Neural progenitor cell (in vitro differentiated cells): ENCODE results near the gene LRRC7. TPM values are rescaled to one million over a fixed set of nuclear protein-coding genes. Genes with fewer than 3 reads are reported as not detected.

Experiments used
- DNase-seq: peaks from one replicate; pipeline ENCODE4 v3.0.0-alpha.2; 2016; ENCODE audit warnings: low spot score
- H2AFZ ChIP-seq: fragments of 200-600 bp; sonication (generic); replicated peaks from 2 replicates; pipeline ENCODE4 v1.6.1; 2016; ENCODE audit warnings: antibody characterized with exemption
- H3F3A ChIP-seq: fragments of 200-600 bp; sonication (generic); 2 replicates; pipeline ENCODE4 v1.6.1; 2016; ENCODE audit warnings: antibody characterized with exemption, low read depth
- H3K27ac ChIP-seq: fragments of 200-600 bp; sonication (generic); 2 replicates; pipeline ENCODE4 v1.5.1; 2016; ENCODE audit warnings: mild to moderate bottlenecking
- H3K27me3 ChIP-seq: fragments of 200-600 bp; sonication (generic); 2 replicates; pipeline ENCODE4 v1.6.1; 2016; ENCODE audit warnings: mild to moderate bottlenecking, moderate library complexity
- H3K36me3 ChIP-seq: fragments of 200-600 bp; sonication (generic); 2 replicates; pipeline ENCODE4 v1.5.1; 2016
- H3K4me1 ChIP-seq: fragments of 200-600 bp; sonication (generic); 2 replicates; pipeline ENCODE4 v1.6.1; 2016; ENCODE audit warnings: mixed run types
- H3K4me2 ChIP-seq: fragments of 200-600 bp; sonication (generic); 2 replicates; pipeline ENCODE4 v1.6.1; 2016
- H3K4me3 ChIP-seq: fragments of 200-600 bp; sonication (generic); 2 replicates; pipeline ENCODE4 v1.5.1; 2016
- H3K79me2 ChIP-seq: fragments of 200-600 bp; sonication (generic); 2 replicates; pipeline ENCODE4 v1.6.1; 2016; ENCODE audit warnings: low read depth
- H3K9ac ChIP-seq: fragments of 200-600 bp; sonication (generic); 2 replicates; pipeline ENCODE4 v1.6.1; 2016
- H3K9me3 ChIP-seq: fragments of 200-600 bp; sonication (generic); 2 replicates; pipeline ENCODE4 v1.5.1; 2016; ENCODE audit warnings: low read depth
- H4K20me1 ChIP-seq: fragments of 200-600 bp; sonication (generic); 2 replicates; pipeline ENCODE4 v1.6.1; 2016; ENCODE audit warnings: low read depth
- H3K27ac Mint-ChIP-seq: 3 replicates; pipeline ENCODE4 v1.8.0; 2021; ENCODE audit warnings: mixed read lengths
- H3K27me3 Mint-ChIP-seq: 2 replicates; pipeline ENCODE4 v1.8.0; 2022; ENCODE audit warnings: low read depth, mild to moderate bottlenecking, inconsistent platforms, moderate library complexity, mixed read lengths; ENCODE audit not compliant: insufficient read depth
- H3K36me3 Mint-ChIP-seq: 3 replicates; pipeline ENCODE4 v1.8.0; 2021; ENCODE audit warnings: mixed read lengths
- H3K4me1 Mint-ChIP-seq: 3 replicates; pipeline ENCODE4 v1.8.0; 2021; ENCODE audit warnings: mixed read lengths
- H3K4me3 Mint-ChIP-seq: 3 replicates; pipeline ENCODE4 v1.8.0; 2021; ENCODE audit warnings: mild to moderate bottlenecking, moderate library complexity, mixed read lengths
- H3K9me3 Mint-ChIP-seq: 3 replicates; pipeline ENCODE4 v1.8.0; 2020; ENCODE audit warnings: mixed read lengths
- EZH2 ChIP-seq: fragments of 200-600 bp; sonication (generic); IDR thresholded peaks from 2 replicates; pipeline ENCODE4 v1.6.1; 2017; ENCODE audit warnings: antibody characterized with exemption, mild to moderate bottlenecking, moderate library complexity
- EZH2phosphoT487 ChIP-seq: fragments of 200-600 bp; sonication (generic); IDR thresholded peaks from 2 replicates; pipeline ENCODE4 v1.6.1; 2017; ENCODE audit warnings: antibody characterized with exemption
- total RNA-seq: library from RNA; depleted of rRNA; stranded (reverse); fragments of >200 nt; gene quantifications from 2 replicates; pipeline ENCODE4 v1.2.3, GENCODE V29; 2015; ENCODE audit warnings: low replicate concordance
- TF ChIP-seq, protein P1 (sequence below): fragments of 200-600 bp; sonication (generic); IDR thresholded peaks from 2 replicates; pipeline ENCODE4 v1.5.1; 2017; ENCODE audit warnings: antibody characterized with exemption, mild to moderate bottlenecking

The LRRC7 gene
- total RNA-seq, 1 donor from 2014 or later = not detected

DNA sequence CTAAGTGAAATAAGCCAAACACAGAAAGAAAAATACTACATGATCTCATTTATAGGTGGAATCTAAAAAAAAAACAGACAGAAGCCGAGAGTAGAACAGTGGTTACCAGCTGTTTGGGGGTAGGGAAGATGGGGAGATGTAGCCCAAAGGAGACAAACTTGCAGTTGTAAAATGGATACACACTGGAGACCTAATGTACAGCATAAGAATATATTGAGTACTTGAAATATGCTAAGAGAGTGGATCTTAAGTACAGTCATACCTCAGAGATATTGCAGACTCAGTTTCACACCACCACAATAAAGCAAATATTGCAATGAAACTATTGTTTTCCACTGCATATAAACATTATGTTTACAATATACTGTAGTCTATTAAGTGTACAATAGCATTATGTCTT is 320.9 kb downstream of the LRRC7 start:
- Histone ChIP-seq H3K36me3 (no peaks in the 10 kb centered on the region), H3K9me3 (no peaks in the 10 kb centered on the region), H3K9ac (no peak overlapping the region), H3K79me2 (no peaks in the 10 kb centered on the region), H3K4me2 (no peak overlapping the region), H3K27me3 (no peaks in the 10 kb centered on the region), H3K4me3 (no peak overlapping the region), H3K27ac (no peak overlapping the region), H3K4me1 (no peaks in the 10 kb centered on the region), H4K20me1 (no peaks in the 10 kb centered on the region), H2AFZ (no peak overlapping the region), H3F3A (no peaks in the 10 kb centered on the region)
- DNase-seq = no peak
- Mint-ChIP-seq H3K36me3 (no peaks in the 10 kb centered on the region), H3K9me3 (peaks cover 15% of the 10 kb centered on the region), H3K27me3 (no peaks in the 10 kb centered on the region), H3K27ac (no peak overlapping the region), H3K4me1 (no peaks in the 10 kb centered on the region), H3K4me3 (no peak overlapping the region)
- TF ChIP-seq, protein P1, sequence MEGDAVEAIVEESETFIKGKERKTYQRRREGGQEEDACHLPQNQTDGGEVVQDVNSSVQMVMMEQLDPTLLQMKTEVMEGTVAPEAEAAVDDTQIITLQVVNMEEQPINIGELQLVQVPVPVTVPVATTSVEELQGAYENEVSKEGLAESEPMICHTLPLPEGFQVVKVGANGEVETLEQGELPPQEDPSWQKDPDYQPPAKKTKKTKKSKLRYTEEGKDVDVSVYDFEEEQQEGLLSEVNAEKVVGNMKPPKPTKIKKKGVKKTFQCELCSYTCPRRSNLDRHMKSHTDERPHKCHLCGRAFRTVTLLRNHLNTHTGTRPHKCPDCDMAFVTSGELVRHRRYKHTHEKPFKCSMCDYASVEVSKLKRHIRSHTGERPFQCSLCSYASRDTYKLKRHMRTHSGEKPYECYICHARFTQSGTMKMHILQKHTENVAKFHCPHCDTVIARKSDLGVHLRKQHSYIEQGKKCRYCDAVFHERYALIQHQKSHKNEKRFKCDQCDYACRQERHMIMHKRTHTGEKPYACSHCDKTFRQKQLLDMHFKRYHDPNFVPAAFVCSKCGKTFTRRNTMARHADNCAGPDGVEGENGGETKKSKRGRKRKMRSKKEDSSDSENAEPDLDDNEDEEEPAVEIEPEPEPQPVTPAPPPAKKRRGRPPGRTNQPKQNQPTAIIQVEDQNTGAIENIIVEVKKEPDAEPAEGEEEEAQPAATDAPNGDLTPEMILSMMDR = no peak

DNA sequence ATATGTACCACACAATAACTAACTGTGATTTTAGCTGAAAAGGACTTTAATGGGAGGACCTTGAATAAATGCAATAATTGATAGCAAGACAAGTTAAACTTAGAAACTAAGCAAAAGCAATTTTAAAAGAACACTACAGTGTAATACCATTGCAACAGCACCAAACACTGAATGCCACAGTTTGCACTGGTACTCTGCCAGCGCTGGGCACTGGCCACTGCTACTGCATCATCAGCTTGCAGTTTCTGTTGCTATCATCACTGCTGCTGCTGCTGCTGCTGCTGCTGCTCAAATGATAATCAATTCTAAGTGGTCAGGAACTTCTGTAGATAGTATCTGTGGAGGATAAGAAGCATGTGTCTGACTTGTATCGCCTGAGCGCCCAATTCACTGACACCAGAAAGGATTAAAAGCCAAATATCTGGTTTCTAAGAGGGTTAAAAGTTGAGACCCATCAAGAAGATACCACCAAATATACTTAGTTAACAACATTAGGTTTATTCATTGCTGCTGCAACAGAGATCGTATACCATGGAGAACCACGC is 330.8 kb downstream of the LRRC7 start:
- H4K20me1 ChIP-seq = no peaks in the 10 kb centered on the region
- no peaks in the 10 kb centered on the region for H3F3A ChIP-seq
- no peaks in the 10 kb centered on the region for H3K36me3 ChIP-seq
- no peaks in the 10 kb centered on the region for H3K9me3 Mint-ChIP-seq
- H3K4me1 ChIP-seq = no peaks in the 10 kb centered on the region
- no peaks in the 10 kb centered on the region for H3K4me1 Mint-ChIP-seq
- H2AFZ ChIP-seq = no peak overlapping the region
- no peak overlapping the region for H3K27ac ChIP-seq
- no peak overlapping the region for H3K4me2 ChIP-seq
- H3K4me3 Mint-ChIP-seq = no peak overlapping the region
- H3K79me2 ChIP-seq = no peaks in the 10 kb centered on the region
- no peak overlapping the region for H3K9ac ChIP-seq
- H3K27ac Mint-ChIP-seq = no peak overlapping the region
- H3K4me3 ChIP-seq = no peak overlapping the region
- DNase-seq = no peak
- H3K36me3 Mint-ChIP-seq = no peaks in the 10 kb centered on the region
- no peaks in the 10 kb centered on the region for H3K27me3 Mint-ChIP-seq
- TF ChIP-seq EZH2 = no peak
- TF ChIP-seq, protein P1 = no peak
- no peak for TF ChIP-seq EZH2phosphoT487
- no peaks in the 10 kb centered on the region for H3K27me3 ChIP-seq
- H3K9me3 ChIP-seq = no peaks in the 10 kb centered on the region

GRCh38 chr1:69911301-69911801 is 343.6 kb downstream of the LRRC7 start:
- Histone ChIP-seq H3K79me2 (no peaks in the 10 kb centered on the region), H3K36me3 (no peaks in the 10 kb centered on the region), H2AFZ (no peak overlapping the region), H3K9me3 (no peaks in the 10 kb centered on the region), H3K27ac (no peak overlapping the region), H3F3A (peaks cover 9% of the 10 kb centered on the region), H3K4me2 (no peak overlapping the region), H3K27me3 (no peaks in the 10 kb centered on the region), H4K20me1 (no peaks in the 10 kb centered on the region), H3K4me1 (no peaks in the 10 kb centered on the region), H3K4me3 (no peak overlapping the region), H3K9ac (no peak overlapping the region)
- Mint-ChIP-seq H3K27me3 (no peaks in the 10 kb centered on the region), H3K27ac (no peak overlapping the region), H3K4me3 (no peak overlapping the region), H3K36me3 (no peaks in the 10 kb centered on the region), H3K9me3 (peaks cover 10% of the 10 kb centered on the region), H3K4me1 (no peaks in the 10 kb centered on the region)
- no peak for DNase-seq
- TF ChIP-seq, protein P1 = no peak
- TF ChIP-seq EZH2 (no peak), EZH2phosphoT487 (no peak)
